ENCODE results near the gene TRIM63.

DNA sequence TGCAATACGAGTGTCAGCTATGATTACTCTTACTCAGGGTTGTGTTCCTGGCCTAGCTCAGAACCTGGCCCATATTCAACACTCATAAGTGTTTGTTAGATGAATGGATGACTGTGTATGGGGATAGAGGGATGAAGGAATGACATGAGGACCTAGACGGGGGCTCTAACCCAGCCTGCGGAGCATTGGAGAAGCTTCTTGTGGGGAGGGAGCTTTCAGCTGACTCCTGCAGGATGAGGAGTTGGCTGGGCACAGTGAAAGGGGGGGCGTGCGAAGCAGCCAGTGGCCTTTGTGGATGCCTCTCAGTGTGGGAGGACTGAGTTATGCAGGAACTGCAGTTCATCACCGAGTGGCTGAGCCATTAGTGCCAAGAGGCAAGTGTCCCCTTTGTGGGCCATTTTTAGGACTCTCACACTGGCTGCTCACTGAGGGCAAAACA, 47.1 kb downstream of the TRIM63 start:
- TF ChIP-seq, protein P1, sequence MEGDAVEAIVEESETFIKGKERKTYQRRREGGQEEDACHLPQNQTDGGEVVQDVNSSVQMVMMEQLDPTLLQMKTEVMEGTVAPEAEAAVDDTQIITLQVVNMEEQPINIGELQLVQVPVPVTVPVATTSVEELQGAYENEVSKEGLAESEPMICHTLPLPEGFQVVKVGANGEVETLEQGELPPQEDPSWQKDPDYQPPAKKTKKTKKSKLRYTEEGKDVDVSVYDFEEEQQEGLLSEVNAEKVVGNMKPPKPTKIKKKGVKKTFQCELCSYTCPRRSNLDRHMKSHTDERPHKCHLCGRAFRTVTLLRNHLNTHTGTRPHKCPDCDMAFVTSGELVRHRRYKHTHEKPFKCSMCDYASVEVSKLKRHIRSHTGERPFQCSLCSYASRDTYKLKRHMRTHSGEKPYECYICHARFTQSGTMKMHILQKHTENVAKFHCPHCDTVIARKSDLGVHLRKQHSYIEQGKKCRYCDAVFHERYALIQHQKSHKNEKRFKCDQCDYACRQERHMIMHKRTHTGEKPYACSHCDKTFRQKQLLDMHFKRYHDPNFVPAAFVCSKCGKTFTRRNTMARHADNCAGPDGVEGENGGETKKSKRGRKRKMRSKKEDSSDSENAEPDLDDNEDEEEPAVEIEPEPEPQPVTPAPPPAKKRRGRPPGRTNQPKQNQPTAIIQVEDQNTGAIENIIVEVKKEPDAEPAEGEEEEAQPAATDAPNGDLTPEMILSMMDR (conservative IDR thresholded peaks at IDR 0.05; ENCODE audit: low read depth, low read length), result no peak
- no peak for TF ChIP-seq EZH2 (IDR thresholded peaks at IDR 0.05; ENCODE audit: borderline replicate concordance, low read depth, low read length, poor library complexity, severe bottlenecking)

All from A673 (cell line).